ENCODE data around the gene AFAP1L1.

The AFAP1L1 gene

DNA sequence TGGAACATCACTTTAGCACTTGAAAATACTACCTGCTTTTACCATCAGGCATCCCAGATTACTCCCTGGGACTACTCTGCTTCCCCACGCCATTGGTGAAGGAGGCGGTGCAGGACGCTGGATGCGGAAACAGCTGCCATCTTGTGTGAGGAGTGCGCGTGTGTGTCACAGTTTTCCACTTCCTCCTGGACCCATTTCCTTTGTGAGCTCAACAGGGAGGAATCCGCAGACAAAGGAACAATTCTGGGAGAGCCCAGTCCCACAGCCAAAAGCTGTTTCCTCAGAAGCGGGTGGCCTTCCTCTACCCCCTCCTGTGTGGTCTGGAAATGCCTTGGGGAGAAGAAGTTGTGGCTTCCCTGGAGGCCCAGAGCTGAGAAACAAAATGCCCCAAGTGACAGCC is 16.8 kb downstream of the AFAP1L1 start:
- peak; percentile 54 for DNase-seq

GRCh38 chr5:149289301-149289700 is 17.6 kb downstream of the AFAP1L1 start:
- DNase-seq, result no peak

GRCh38 chr5:149294872-149295829 is 23.5 kb downstream of the AFAP1L1 start:
- DNase-seq, result no peak

DNA sequence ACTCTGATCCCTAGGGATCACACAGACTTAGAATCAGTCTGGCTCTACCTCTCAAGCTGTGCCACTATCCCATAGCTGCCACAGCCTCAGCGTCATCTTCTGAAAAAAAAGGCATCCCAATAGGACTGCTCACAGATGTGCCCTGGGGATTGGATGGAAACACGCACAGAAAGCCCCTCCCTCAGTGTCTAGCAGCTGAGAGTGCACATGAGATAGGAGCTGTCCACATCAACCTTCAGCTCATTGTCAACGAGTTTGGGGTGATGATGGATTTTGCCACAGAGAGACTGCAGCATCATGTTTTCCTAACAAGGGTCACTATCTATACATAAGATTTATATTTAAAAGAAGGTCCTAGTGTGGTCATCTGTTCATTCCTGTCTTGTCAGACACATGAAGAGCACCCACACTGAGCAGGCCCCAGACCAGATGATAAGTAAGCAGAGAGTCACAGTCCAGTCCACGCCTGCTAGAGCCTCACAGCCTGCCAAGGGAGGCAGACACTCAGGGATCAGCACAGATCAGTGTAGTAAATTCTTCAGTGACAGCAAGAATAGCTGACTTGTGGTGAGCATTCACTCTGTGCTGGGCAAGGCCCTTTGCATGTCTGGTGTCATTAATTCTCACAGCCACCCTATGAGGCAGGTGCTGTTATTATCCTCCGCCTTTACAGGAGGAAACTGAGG is 25.8 kb downstream of the AFAP1L1 start:
- DNase-seq, result no peak

DNA sequence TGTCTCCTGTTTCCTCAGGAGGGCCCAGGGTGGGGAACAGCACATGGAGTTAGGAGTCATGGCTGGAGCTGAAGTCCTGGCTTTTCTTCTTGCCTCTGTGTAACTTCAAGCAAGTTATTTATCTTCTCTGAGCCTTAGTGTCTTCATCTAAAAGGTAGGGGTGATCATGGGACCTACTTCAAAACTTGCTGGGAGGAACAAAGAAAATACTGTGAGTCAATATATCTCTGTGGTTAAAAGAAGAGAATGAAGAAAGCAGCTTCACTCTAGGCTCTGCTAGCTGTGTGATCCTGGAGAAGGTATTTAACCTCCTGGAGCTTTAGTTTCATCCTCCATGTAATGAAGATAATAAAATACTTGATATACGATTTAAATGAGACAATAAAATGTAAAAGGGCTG is 26.5 kb downstream of the AFAP1L1 start:
- no peak for DNase-seq

DNA sequence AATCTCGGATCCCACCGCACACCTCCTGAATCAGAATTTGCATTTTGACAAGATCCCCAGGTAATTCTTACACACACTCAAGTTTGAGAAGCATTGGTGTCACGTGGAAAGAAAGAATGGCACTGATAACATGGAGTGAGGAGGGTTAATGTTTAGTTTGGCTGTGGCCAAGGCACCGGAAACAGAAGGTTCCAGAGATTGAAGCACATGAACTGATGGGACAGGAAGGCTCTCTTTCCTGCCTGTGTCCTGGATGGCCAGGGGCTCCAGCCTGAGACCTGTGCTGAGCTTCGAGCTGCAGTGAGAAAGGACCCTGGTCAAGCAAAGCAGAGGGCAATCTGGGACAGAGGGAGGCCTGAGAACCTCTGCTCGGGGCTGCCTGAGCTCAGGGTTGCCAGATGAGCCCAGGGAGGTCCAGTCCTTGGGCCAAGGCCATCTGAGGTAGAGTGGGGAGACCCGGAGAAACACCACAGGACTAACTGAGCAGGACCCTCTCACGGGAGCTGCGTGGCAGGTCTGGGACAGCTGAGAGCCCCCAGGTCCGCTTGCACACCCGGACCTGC is 27.3 kb downstream of the AFAP1L1 start:
- peak; percentile 23 for DNase-seq

DNA sequence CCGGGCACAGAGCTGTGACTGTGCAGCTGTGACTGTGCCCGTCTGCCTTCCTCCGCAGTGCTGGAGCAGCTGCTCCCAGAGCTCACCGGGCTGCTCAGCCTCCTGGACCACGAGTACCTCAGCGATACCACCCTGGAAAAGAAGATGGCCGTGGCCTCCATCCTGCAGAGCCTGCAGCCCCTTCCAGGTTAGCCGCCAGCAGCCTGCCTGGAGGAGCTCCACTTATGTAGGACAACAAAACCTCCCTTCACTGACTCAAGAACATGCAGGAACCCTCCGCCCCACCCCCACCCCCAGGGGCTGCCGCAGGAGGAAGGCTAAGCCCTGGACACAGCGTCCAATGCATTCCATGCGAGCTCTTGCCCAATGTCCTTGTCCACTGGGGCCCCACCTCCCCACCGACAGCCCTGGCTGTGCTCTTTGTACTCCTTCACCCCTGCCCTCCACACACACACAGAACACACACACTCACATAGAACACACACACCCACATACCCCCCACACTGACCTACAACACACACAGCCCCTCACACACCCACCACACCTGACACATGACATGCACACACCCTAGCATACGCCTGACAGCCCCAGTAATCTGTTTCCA is 27.9 kb downstream of the AFAP1L1 start:
- no peak for DNase-seq

- no peak for DNase-seq
These were observed 28.8 kb downstream of the AFAP1L1 start for GRCh38 chr5:149300441-149300840.

DNA sequence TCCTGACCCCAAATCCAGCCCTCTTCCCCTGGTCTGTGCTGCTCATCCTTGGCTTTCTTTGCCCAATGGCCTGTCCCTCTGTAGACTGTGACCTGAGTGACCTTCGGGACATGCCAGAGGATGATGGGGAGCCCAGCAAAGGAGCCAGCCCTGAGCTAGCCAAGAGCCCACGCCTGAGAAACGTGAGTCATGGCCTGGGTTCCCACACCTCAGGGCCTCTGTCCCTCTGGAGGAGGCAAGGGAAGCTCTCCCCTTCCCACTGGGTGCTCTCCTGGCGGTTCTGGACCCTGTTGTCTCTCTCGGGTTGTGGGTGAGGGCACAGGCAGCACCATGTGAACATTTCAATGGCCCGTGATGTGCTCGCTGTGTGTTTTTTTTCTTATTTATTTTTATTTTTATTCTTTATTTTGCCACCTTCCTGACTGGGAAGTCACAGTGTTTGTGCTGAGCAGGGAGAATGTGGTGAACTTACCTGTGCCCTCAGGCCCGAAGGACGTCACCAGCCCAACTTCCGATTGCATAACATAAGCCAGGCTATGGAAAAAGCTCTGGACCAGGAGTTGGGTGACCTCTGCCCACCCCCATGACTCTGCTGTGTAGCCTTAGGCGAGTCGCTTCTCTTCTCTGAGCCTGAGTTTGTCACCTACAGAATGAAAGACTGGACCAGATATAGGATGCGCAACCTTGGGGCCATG is 29.5 kb downstream of the AFAP1L1 start:
- DNase-seq, result no peak

- DNase-seq, result no peak
These were observed 30.2 kb downstream of the AFAP1L1 start for GRCh38 chr5:149301744-149302380.

- DNase-seq, result no peak
These were observed 31.0 kb downstream of the AFAP1L1 start for GRCh38 chr5:149302641-149303040.

GRCh38 chr5:149303210-149303609 is 31.6 kb downstream of the AFAP1L1 start:
- DNase-seq, result no peak

DNA sequence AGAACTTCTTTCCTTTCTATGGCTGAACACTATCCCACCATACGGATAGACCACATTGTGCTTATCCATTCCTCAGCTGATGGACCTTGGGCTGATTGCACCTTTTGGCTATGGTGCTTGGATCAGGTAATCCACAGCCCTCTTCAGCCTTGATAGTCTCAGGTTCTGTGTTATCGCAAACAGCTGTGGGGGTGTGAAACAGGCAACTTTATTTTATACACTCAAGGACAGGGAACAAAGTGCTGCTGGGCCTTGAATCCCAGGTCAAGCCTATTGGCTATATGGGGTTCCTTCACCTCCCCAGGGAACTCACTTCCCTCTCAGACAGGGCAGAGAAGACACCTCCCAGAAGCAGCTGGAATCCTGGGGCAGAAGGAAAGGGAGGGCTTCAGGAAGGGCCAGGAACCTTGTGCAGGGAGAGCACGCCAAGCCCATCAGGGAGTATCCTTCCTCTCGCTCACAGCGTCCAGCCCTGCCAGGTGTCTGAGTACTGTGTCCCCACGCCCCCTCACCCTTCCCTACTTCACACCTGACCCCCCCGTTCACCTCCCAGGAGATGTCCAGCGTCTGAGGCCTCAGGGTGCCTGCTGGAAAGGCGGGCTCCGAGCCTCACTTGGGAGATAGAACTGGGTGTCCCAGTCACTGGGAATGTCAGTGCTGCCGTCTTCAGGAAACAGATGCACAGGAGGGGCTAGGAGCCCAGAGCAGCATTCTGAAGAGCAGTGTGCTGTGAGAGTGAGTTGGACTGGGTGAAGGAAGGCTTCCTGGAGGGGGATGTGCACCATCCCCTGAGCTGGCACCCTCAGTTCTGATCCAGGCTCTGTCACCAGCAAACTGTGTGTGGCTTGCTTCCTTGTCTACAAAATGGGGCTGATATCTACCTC is 32.8 kb downstream of the AFAP1L1 start:
- DNase-seq, result no peak

- DNase-seq, result no peak
These were observed 37.7 kb downstream of the AFAP1L1 start for GRCh38 chr5:149309354-149309753.

GRCh38 chr5:149310488-149310887 is 38.8 kb downstream of the AFAP1L1 start:
- DNase-seq, result no peak

GRCh38 chr5:149310947-149311658 is 39.4 kb downstream of the AFAP1L1 start:
- no peak for DNase-seq

GRCh38 chr5:149313151-149313841 is 41.6 kb downstream of the AFAP1L1 start:
- no peak for DNase-seq

GRCh38 chr5:149314571-149315111 is 43.0 kb downstream of the AFAP1L1 start:
- no peak for DNase-seq

- no peak for DNase-seq
These were observed 44.1 kb downstream of the AFAP1L1 start for GRCh38 chr5:149315753-149316152.

Measured in GDM1 (cell line).